Choroid plexus epithelial cell (primary cell): Measurements from ENCODE around the gene NEU4.
A peak's percentile ranks its signal among the peaks of the same experiment; 100 is the strongest.

Source experiments
- DNase-seq: peaks from one replicate; pipeline ENCODE4 v3.0.0-alpha.2; 2010; ENCODE audit warnings: low read depth
- H3K4me3 ChIP-seq: 2 replicates; pipeline ENCODE4 v1.5.1; 2011; ENCODE audit warnings: low read depth, mild to moderate bottlenecking, control low read depth, low read length, moderate library complexity
- CTCF ChIP-seq: conservative IDR thresholded peaks from 2 replicates; pipeline ENCODE4 v1.5.1; 2011; ENCODE audit warnings: low read depth, mild to moderate bottlenecking, control low read depth, inconsistent platforms, low read length, moderate library complexity

The NEU4 gene

GRCh38 chr2:241857041-241857541 lies 48.1 kb downstream of the NEU4 start:
- TF ChIP-seq CTCF: no peak
- H3K4me3 ChIP-seq: no peak overlapping the region
- no peak for DNase-seq

DNA sequence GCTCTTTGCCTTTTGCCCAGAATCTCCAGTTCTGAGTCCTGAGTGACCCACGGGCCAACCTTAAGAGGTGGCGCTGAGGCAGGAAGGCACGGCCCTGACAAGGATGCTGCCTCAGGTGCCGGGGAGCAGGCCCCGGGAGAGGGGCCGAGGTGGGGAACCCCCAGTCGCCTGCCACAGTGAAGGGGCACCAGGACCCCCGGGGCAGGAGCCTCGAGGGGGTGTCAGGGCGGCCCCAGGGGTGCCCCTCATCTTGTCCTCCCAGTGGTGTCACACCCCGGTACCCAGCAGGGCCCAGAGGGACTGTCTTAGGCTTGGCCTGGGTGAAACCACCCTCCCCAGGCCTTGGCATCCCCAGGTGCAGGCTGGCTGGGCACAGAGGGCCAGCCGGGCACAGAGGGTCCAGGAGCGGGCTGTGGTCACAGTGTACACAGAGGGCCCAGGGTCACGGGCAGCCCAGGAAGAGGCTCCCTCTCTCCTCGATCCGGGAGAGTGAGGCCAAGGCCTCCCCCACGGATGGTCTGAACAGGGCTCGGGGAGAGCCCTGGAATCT lies 48.7 kb downstream of the NEU4 start:
- DNase-seq: no peak
- no peak overlapping the region for H3K4me3 ChIP-seq
- TF ChIP-seq CTCF: no peak

DNA sequence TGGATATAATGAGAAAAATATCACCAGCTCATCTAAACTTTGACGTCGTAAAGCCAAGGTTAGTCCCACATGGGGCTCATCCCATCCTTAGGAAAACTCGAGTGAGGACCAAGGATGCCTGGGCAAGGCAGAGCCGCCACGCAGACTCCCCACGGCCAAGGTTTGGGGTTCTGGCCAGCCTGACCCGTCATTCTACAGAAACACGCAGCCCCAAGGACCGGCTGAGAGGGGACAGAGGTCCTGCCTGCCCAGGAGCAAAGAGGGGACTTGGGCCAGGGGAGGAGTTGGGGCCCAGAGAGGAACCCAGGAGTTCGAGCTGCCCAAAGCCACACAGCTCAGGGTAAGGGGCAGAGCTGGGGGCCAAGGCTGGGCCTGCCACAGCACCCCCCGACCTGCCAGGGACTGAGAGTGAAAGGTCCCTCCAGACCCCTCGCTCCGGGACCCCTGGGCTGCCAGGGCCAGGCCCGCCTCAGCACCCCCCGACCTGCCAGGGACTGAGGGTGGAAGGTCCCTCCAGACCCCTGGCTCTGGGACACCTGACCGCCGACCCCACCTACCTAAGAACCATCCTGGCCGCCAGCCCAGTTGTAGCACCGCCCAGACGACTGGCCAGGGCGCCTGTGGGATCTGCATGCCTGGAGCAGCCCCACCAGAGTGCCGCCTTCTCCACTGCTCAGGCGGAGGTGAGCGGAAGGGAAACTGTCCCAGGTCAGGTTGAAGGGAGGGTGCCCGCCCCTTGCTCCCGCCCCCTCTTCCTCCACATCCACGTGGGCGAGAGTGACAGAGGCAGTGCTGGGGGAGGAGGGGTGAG lies 49.4 kb downstream of the NEU4 start, which contains the start of gene PDCD1:
PDCD1 (minus strand) TSS at position 689 of the 811 bp plus-strand sequence; CDS start at position 633, 56 bp downstream.
- DNase-seq: no peak
- H3K4me3 ChIP-seq: no peak within 1 kb of the TSS

DNA sequence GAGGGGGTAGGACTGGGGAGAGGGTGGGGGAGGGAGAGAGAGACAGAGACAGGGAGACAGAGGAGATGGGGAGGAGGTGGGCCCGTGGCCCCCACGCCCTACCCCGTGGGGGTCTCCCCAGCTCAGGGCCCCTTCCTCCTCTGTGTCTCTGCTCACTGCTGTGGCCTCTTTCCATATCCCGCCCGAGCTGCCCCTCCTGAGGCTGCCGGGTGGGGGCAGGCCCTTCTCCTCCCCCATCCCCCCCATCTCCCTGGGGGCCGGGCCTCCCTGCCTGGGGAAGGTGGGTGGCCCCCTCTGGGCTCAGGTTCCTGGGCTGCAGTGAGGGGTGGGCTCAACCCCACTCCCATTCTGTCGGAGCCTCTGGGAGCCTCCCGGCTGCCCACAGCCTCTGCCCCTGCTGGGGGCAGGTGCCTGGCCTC lies 50.0 kb downstream of the NEU4 start:
- DNase-seq: no peak
- no peak for TF ChIP-seq CTCF
- no peak overlapping the region for H3K4me3 ChIP-seq

More for the DNA sequence above, 49.4 kb downstream of the NEU4 start, which contains the start of gene PDCD1:
- TF ChIP-seq CTCF: no peak

GRCh38 chr2:241859436-241860183 lies 50.6 kb downstream of the NEU4 start:
- DNase-seq: peak; percentile 51
- no peak overlapping the region for H3K4me3 ChIP-seq
- TF ChIP-seq CTCF: no peak

- no peak for TF ChIP-seq CTCF
- no peak overlapping the region for H3K4me3 ChIP-seq
- DNase-seq: no peak
Observed at GRCh38 chr2:241860184-241861078, 51.4 kb downstream of the NEU4 start.
